Left lung (tissue), 10 donors: ENCODE measurements around the gene TPK1. TPM values are rescaled to one million over a fixed set of nuclear protein-coding genes. Genes with fewer than 3 reads are reported as not detected.
A peak's percentile ranks its signal among the peaks of the same experiment; 100 is the strongest.
"Not testable (repeated sequence)": the region's sequence is repeated elsewhere in the genome, so short reads cannot be mapped to it uniquely, and the experiment has no call there.

Experiments
- ATAC-seq: fragments of 200-7000 bp; cut with Tn5 transposase; one replicate; pipeline ENCODE4 v1.9.1; 2020; ENCODE audit warnings: moderate library complexity
- DNase-seq, 4 donors: peaks; one replicate each; pipeline ENCODE4 v3.0.0-alpha.2; 2013 to 2020
- H3K27ac ChIP-seq, 2 donors: fragments of 200-600 bp; sonication (generic) in 1 of 2; one replicate each; pipeline versions ENCODE4 v1.5.0 to v1.8.0; 2020 to 2021
- H3K27me3 ChIP-seq, 2 donors: fragments of 200-600 bp; sonication (generic) in 1 of 2; one replicate each; pipeline versions ENCODE4 v1.5.0 to v1.8.0; 2020 to 2021
- H3K36me3 ChIP-seq, 2 donors: fragments of 200-600 bp; sonication (generic) in 1 of 2; one replicate each; pipeline versions ENCODE4 v1.5.0 to v1.8.0; 2020 to 2021
- H3K4me1 ChIP-seq, 2 donors: fragments of 200-600 bp; one replicate each; pipeline ENCODE4 v1.8.0; 2021
- H3K4me3 ChIP-seq, 2 donors: fragments of 200-600 bp; sonication (generic) in 1 of 2; one replicate each; pipeline versions ENCODE4 v1.5.0 to v1.8.0; 2020 to 2021; ENCODE audit warnings: mild to moderate bottlenecking in 1 of 2
- H3K9me3 ChIP-seq, 2 donors: fragments of 200-600 bp; sonication (generic) in 1 of 2; one replicate each; pipeline versions ENCODE4 v1.5.0 to v1.8.0; 2020 to 2021
- CTCF ChIP-seq, 2 donors: fragments of 200-600 bp; sonication (generic) in 1 of 2; IDR thresholded peaks; one replicate each; pipeline versions ENCODE4 v1.5.0 to v1.8.0; 2021; ENCODE audit warnings: antibody characterized with exemption in 2 of 2
- intact Hi-C, 2 donors: fragments of 100-400 bp; cut with DNase I; formaldehyde crosslinking; loops; one replicate each; pipeline versions ENCODE4 v1.11.2 to v1.14.2; 2022
- polyA plus RNA-seq, 6 donors: library from polyadenylated mRNA; unstranded; fragments of 120-200 nt; gene quantifications; one replicate each; pipeline ENCODE4 v1.2.1, GENCODE V29; 2013; ENCODE audit not compliant: insufficient read length in 6 of 6
- total RNA-seq, 2 donors: library from RNA; stranded (reverse); fragmentation: NEBNext Ultra II Directional; extraction: Animal tissue kit (Norgen Biotek cat#: 25700); gene quantifications; one replicate each; pipeline ENCODE4 v1.2.1, GENCODE V29; 2021
- donor health status: DM: no; HTN: yes; CAD: no.
- donor health status: DM: no; HTN: no; CAD: no.

Gene TPK1
- total and polyA plus RNA-seq, 8 donors = 4.1 to 15.5 (median 4.8) TPM

GRCh38 chr7:144812379-144813283 is 23.2 kb downstream of the TPK1 start:
- Histone ChIP-seq H3K27ac (peak overlapping the region in 1 of 2 donors; percentile 19), H3K4me3 (no peak overlapping the region), H3K36me3 (peaks cover 0 to 3% of the 10 kb centered on the region in 2 donors), H3K27me3 (no peaks in the 10 kb centered on the region), H3K4me1 (peaks cover 0 to 13% of the 10 kb centered on the region in 2 donors), H3K9me3 (no peaks in the 10 kb centered on the region)
- intact Hi-C loops = no loop called here
- TF ChIP-seq CTCF (IDR thresholded peaks at IDR 0.05) = no peak
- ATAC-seq (no peak), DNase-seq (no peak)

- TF ChIP-seq CTCF (IDR thresholded peaks at IDR 0.05) = no peak
- no peaks in the 10 kb centered on the region for H3K27me3 ChIP-seq
- H3K27ac ChIP-seq = no peak overlapping the region
- no peak overlapping the region for H3K4me3 ChIP-seq
- intact Hi-C loops = no loop called here
- no peak for DNase-seq
- ATAC-seq = no peak
- H3K4me1 ChIP-seq = no peaks in the 10 kb centered on the region
- H3K9me3 ChIP-seq = peaks cover 0 to 12% of the 10 kb centered on the region in 2 donors
- H3K36me3 ChIP-seq = no peaks in the 10 kb centered on the region
Measured at GRCh38 chr7:144805627-144806239, 30.1 kb downstream of the TPK1 start.

GRCh38 chr7:144800678-144801436 is 35.0 kb downstream of the TPK1 start:
- H3K4me3 ChIP-seq, H3K27ac ChIP-seq, intact Hi-C loops, ATAC-seq, H3K36me3 ChIP-seq, H3K27me3 ChIP-seq, DNase-seq, H3K4me1 ChIP-seq: not testable (repeated sequence)
- H3K9me3 ChIP-seq = peaks cover 0 to 23% of the 10 kb centered on the region in 2 donors

- no peak for TF ChIP-seq CTCF (IDR thresholded peaks at IDR 0.05)
- H3K36me3 ChIP-seq = peaks cover 0 to 6% of the 10 kb centered on the region in 2 donors
- no peak overlapping the region for H3K27ac ChIP-seq
- DNase-seq (no peak), ATAC-seq (no peak)
- no peaks in the 10 kb centered on the region for H3K27me3 ChIP-seq
- H3K4me3 ChIP-seq = no peak overlapping the region
- no peaks in the 10 kb centered on the region for H3K4me1 ChIP-seq
- peaks cover 0 to 15% of the 10 kb centered on the region in 2 donors for H3K9me3 ChIP-seq
- intact Hi-C loops = no loop called here
Measured at GRCh38 chr7:144796919-144797318, 38.9 kb downstream of the TPK1 start.

GRCh38 chr7:144792050-144792449 is 43.8 kb downstream of the TPK1 start:
- no peak for TF ChIP-seq CTCF (IDR thresholded peaks at IDR 0.05)
- peaks cover 0 to 6% of the 10 kb centered on the region in 2 donors for H3K36me3 ChIP-seq
- no peaks in the 10 kb centered on the region for H3K9me3 ChIP-seq
- no peaks in the 10 kb centered on the region for H3K4me1 ChIP-seq
- DNase-seq = no peak
- intact Hi-C loops = no loop called here
- no peak overlapping the region for H3K27ac ChIP-seq
- H3K27me3 ChIP-seq = no peaks in the 10 kb centered on the region
- H3K4me3 ChIP-seq = no peak overlapping the region
- no peak for ATAC-seq
